Psoas muscle (tissue), 8 donors: ENCODE measurements around the gene MATN1. TPM values are rescaled to one million over a fixed set of nuclear protein-coding genes. Genes with fewer than 3 reads are reported as not detected.

Source experiments
- ATAC-seq, 4 donors: fragments of 200-7000 bp; cut with Tn5 transposase; one replicate each; pipeline ENCODE4 v1.9.1; 2020; ENCODE audit warnings: moderate library complexity in 3 of 4, mild to moderate bottlenecking in 2 of 4
- DNase-seq, 2 donors: peaks; one replicate each; pipeline ENCODE4 v3.0.0-alpha.2; 2020
- H3K27ac ChIP-seq: fragments of 200-600 bp; one replicate; pipeline ENCODE4 v1.8.0; 2022
- H3K27me3 ChIP-seq, 3 donors: fragments of 200-600 bp in 1 of 3; one replicate each; pipeline versions ENCODE4 v1.6.1 to v1.8.0; 2013 to 2022; ENCODE audit warnings: low read length in 2 of 3, mild to moderate bottlenecking in 2 of 3, moderate library complexity in 1 of 3; ENCODE audit not compliant: insufficient read depth in 3 of 3
- H3K36me3 ChIP-seq, 2 donors: fragments of 200-600 bp in 1 of 2; one replicate each; pipeline versions ENCODE4 v1.6.1 to v1.8.0; 2013 to 2022; ENCODE audit warnings: low read depth in 1 of 2, mild to moderate bottlenecking in 1 of 2, moderate library complexity in 1 of 2; ENCODE audit not compliant: insufficient read depth in 1 of 2
- H3K4me1 ChIP-seq: fragments of 200-600 bp; one replicate; pipeline ENCODE4 v1.8.0; 2022
- H3K4me3 ChIP-seq: fragments of 200-600 bp; one replicate; pipeline ENCODE4 v1.8.0; 2022; ENCODE audit warnings: mild to moderate bottlenecking
- H3K9me3 ChIP-seq: fragments of 200-600 bp; one replicate; pipeline ENCODE4 v1.8.0; 2022
- WGBS, 3 donors: extraction: QIAGEN DNeasy Blood & Tissue Kit; methylation state at CpG; one replicate each; pipeline versions ENCODE4 v1.1.6 to v1.1.7; 2013; 5-methylcytosine and 5-hydroxymethylcytosine counted together
- intact Hi-C, 2 donors: fragments of 100-400 bp; cut with DNase I; formaldehyde crosslinking; loops; one replicate each; pipeline versions ENCODE4 v1.11.0 to v1.14.2; 2022
- long read RNA-seq, 2 donors: library from polyadenylated mRNA; unstranded; transcript quantifications; one replicate each; pipeline ENCODE4 v2.0.0, GENCODE V29; 2021
- polyA plus RNA-seq, 3 donors: library from polyadenylated mRNA; stranded (reverse); fragments of 200-250 nt; gene quantifications; one replicate each; pipeline ENCODE4 v1.2.3, GENCODE V29; 2013
- total RNA-seq, 4 donors: library from RNA; stranded (reverse); fragmentation: NEBNext Ultra II Directional in 2 of 4; extraction: Animal tissue kit (Norgen Biotek cat#: 25700) in 2 of 4; gene quantifications; one replicate each; pipeline versions ENCODE4 v1.2.1 to v1.2.4, GENCODE V29; 2021 to 2023
- TF ChIP-seq, protein P1 (sequence below): fragments of 200-600 bp; IDR thresholded peaks from one replicate; pipeline ENCODE4 v1.8.0; 2022; ENCODE audit warnings: antibody characterized with exemption
- donor health status: healthy with polysubstance abuse.
- donor health status: DM: no; HTN: no; CAD: no; lungs with moderate emphysema.
- donor health status: Bipolar disorder and iron deficiency.
- donor health status: healthy.
- donor health status: DM: yes; HTN: yes; CAD: no.
- donor health status: DM: no; HTN: no; CAD: no.
- donor health status: DM: no; HTN: no; CAD: no.
- donor health status: DM: yes; HTN: yes; CAD: no.

Gene MATN1, protein sequence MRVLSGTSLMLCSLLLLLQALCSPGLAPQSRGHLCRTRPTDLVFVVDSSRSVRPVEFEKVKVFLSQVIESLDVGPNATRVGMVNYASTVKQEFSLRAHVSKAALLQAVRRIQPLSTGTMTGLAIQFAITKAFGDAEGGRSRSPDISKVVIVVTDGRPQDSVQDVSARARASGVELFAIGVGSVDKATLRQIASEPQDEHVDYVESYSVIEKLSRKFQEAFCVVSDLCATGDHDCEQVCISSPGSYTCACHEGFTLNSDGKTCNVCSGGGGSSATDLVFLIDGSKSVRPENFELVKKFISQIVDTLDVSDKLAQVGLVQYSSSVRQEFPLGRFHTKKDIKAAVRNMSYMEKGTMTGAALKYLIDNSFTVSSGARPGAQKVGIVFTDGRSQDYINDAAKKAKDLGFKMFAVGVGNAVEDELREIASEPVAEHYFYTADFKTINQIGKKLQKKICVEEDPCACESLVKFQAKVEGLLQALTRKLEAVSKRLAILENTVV
- total RNA-seq (not detected), polyA plus RNA-seq (under 1 TPM; 0.03 to 0.07 (median 0.04) TPM)
- long read RNA-seq, donor 1, result 0 reads
- long read RNA-seq, donor 2, result 0 reads

DNA sequence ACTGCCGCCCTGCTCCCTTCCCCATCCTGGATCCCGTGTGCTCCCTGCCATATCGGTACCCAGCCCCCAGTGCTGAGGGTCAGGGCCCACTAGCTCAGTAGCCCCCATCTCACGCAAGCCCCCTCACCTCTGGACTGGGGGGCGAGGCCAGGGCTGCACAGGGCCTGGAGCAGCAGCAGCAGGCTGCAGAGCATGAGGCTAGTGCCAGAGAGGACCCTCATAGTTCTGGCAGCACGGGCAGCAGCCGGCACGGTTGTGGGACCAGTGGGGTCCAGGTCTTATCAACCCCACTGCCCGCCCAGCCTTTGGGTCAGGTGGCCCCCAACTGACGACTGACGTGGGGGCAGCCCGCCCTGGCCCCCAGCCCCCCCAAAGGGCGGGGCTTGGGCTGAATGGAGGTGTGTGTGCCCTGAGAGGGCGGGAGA, at the start of gene MATN1:
MATN1 (minus strand) TSS at position 255 of the 425 bp plus-strand sequence; CDS start at position 221, 34 bp downstream.
- TF ChIP-seq, protein P1, sequence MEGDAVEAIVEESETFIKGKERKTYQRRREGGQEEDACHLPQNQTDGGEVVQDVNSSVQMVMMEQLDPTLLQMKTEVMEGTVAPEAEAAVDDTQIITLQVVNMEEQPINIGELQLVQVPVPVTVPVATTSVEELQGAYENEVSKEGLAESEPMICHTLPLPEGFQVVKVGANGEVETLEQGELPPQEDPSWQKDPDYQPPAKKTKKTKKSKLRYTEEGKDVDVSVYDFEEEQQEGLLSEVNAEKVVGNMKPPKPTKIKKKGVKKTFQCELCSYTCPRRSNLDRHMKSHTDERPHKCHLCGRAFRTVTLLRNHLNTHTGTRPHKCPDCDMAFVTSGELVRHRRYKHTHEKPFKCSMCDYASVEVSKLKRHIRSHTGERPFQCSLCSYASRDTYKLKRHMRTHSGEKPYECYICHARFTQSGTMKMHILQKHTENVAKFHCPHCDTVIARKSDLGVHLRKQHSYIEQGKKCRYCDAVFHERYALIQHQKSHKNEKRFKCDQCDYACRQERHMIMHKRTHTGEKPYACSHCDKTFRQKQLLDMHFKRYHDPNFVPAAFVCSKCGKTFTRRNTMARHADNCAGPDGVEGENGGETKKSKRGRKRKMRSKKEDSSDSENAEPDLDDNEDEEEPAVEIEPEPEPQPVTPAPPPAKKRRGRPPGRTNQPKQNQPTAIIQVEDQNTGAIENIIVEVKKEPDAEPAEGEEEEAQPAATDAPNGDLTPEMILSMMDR, result no peak
- no peaks in the 10 kb centered on the region for H3K36me3 ChIP-seq
- no peak within 1 kb of the TSS for H3K4me3 ChIP-seq
- ATAC-seq (no peak), DNase-seq (no peak)
- no peak within 1 kb of the TSS for H3K27ac ChIP-seq
- intact Hi-C loops, result loop anchor here (2.0 to 5.0 kb wide), 2 partner anchors 183 to 189 kb away; no protein-coding TSS in a partner anchor
- H3K9me3 ChIP-seq, result no peaks in the 10 kb centered on the region
- H3K27me3 ChIP-seq, result no peaks in the 10 kb centered on the region
- H3K4me1 ChIP-seq, result peaks cover 3% of the 10 kb centered on the region
- 92 to 94% (median 94%) methylated on average over 12 to 14 of the region's 14 CpGs for whole genome bisulfite sequencing, 3 donors

DNA sequence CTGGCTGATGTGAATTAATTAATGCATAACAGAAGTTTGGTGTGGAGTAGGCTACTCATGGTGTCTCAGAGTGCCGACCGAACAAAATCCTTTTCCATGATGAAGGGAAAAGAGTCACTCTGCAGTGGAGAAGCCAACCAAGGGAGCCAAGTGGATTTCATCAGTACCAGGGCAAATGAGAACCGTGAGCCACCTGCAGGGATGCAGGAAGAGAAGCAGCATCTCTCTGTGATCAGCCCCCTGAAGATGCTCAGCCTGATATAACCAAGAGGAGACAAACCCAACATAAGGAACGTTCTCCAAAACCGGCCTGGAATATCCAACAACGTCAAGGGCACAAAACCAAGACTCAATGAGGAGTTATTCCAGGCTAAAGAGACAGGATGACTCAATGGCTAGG, 47.6 kb upstream of the MATN1 start:
- DNase-seq (no peak), ATAC-seq (no peak)
- no peaks in the 10 kb centered on the region for H3K36me3 ChIP-seq
- H3K27ac ChIP-seq, result no peak overlapping the region
- TF ChIP-seq, protein P1, result no peak
- no peak overlapping the region for H3K4me3 ChIP-seq
- WGBS, 3 donors, result 69 to 83% (median 82%) methylated on average over 6 of the region's 6 CpGs
- H3K4me1 ChIP-seq, result no peaks in the 10 kb centered on the region
- H3K9me3 ChIP-seq, result no peaks in the 10 kb centered on the region
- no peaks in the 10 kb centered on the region for H3K27me3 ChIP-seq
- intact Hi-C loops, result loop anchor here in 1 of 2 donors (10.0 kb wide), 1 partner anchor 1536 kb away; the partner anchor contains the start of genes MECR and PTPRU

DNA sequence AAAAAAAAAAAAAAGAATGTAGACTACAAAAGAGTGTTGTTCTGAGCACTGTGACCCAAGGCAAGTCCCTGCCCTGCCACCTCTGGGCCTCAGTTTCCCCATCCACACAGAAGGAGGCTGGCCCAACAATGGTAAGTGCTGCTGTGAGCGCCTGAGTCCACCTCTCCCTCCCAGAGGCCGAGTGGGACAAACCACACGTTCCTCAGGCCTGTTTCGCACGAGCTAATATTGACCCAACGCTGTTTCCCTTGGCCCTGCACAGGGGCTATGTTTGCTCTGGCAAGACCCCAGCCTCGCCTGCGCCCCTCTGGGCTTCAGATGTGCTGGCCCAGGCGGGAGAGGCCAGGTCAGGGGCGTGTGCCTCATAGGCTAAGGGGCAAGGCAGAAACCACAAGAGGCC, 46.8 kb upstream of the MATN1 start:
- 84 to 93% (median 90%) methylated on average over 10 of the region's 10 CpGs for WGBS, 3 donors
- intact Hi-C loops, result loop anchor here in 1 of 2 donors (10.0 kb wide), 1 partner anchor 1535 kb away; the partner anchor contains the start of genes MECR and PTPRU
- no peak for DNase-seq

DNA sequence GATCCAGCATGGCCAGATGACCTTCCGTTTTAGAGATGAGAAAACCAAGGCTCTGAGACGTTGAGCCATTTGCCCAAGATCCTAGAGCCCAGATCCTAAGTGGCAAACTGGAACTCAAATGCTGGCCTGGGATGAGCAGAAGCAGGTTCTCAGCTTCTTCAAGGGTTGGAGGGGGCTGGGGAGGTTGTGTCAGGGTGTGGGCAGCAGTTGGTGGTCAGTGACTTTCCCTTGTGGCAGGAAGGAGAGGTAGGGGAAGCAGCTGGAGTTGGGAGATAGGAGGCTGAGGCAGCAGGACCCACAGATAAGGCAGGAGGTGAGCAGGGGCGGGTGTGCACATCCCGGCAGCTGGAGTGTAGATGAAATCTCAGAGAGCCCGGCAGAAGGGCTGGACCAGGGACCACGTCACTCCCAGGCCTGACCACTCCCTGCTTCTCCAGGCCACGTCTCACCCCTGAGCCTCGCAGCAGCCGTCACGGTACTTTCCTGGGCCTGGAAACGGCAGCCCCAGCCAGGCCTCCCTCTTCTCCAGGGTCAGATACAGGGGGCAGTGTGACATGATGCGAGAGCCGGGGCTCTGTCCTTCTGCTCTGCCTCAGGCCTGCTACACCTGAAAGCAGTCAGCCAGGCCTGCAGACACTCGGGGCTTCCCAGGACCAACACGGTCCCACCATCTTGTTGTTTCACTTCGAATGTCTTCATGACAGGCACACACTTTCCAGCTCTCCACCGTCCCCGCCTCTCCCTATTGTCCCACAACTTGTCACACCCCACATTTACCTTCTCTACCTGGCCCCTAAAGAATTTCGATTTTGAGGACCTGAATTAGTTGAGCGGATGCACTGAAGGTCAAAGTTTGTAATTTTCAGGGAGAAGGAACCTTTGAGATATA, 45.7 kb upstream of the MATN1 start:
- no peaks in the 10 kb centered on the region for H3K27me3 ChIP-seq
- ATAC-seq (no peak), DNase-seq (no peak)
- intact Hi-C loops, result no loop called here
- no peak overlapping the region for H3K4me3 ChIP-seq
- TF ChIP-seq, protein P1, result no peak
- H3K36me3 ChIP-seq, result no peaks in the 10 kb centered on the region
- H3K4me1 ChIP-seq, result peaks cover 2% of the 10 kb centered on the region
- H3K27ac ChIP-seq, result no peak overlapping the region
- WGBS, 3 donors, result 76 to 82% (median 81%) methylated on average over 20 of the region's 20 CpGs
- no peaks in the 10 kb centered on the region for H3K9me3 ChIP-seq

More for the DNA sequence above, 46.8 kb upstream of the MATN1 start:
- Histone ChIP-seq H3K36me3 (no peaks in the 10 kb centered on the region), H3K9me3 (no peaks in the 10 kb centered on the region), H3K27ac (no peak overlapping the region), H3K4me1 (no peaks in the 10 kb centered on the region), H3K27me3 (no peaks in the 10 kb centered on the region), H3K4me3 (no peak overlapping the region)
- TF ChIP-seq, protein P1, result no peak
- ATAC-seq, result no peak
